ENCODE results near the gene DGKH. TPM values are rescaled to one million over a fixed set of nuclear protein-coding genes. Genes with fewer than 3 reads are reported as not detected.

Gene DGKH
- total and polyA plus RNA-seq, 2 of the 13 experiments (the other 11 are each of a cell fraction or from before 2014, with no cell fraction given): 0.01 to 0.13 TPM

- TF ChIP-seq, protein P1, sequence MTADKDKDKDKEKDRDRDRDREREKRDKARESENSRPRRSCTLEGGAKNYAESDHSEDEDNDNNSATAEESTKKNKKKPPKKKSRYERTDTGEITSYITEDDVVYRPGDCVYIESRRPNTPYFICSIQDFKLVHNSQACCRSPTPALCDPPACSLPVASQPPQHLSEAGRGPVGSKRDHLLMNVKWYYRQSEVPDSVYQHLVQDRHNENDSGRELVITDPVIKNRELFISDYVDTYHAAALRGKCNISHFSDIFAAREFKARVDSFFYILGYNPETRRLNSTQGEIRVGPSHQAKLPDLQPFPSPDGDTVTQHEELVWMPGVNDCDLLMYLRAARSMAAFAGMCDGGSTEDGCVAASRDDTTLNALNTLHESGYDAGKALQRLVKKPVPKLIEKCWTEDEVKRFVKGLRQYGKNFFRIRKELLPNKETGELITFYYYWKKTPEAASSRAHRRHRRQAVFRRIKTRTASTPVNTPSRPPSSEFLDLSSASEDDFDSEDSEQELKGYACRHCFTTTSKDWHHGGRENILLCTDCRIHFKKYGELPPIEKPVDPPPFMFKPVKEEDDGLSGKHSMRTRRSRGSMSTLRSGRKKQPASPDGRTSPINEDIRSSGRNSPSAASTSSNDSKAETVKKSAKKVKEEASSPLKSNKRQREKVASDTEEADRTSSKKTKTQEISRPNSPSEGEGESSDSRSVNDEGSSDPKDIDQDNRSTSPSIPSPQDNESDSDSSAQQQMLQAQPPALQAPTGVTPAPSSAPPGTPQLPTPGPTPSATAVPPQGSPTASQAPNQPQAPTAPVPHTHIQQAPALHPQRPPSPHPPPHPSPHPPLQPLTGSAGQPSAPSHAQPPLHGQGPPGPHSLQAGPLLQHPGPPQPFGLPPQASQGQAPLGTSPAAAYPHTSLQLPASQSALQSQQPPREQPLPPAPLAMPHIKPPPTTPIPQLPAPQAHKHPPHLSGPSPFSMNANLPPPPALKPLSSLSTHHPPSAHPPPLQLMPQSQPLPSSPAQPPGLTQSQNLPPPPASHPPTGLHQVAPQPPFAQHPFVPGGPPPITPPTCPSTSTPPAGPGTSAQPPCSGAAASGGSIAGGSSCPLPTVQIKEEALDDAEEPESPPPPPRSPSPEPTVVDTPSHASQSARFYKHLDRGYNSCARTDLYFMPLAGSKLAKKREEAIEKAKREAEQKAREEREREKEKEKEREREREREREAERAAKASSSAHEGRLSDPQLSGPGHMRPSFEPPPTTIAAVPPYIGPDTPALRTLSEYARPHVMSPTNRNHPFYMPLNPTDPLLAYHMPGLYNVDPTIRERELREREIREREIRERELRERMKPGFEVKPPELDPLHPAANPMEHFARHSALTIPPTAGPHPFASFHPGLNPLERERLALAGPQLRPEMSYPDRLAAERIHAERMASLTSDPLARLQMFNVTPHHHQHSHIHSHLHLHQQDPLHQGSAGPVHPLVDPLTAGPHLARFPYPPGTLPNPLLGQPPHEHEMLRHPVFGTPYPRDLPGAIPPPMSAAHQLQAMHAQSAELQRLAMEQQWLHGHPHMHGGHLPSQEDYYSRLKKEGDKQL (CRISPR knock-in tag; IDR thresholded peaks at IDR 0.05; ENCODE audit: low read depth): no peak
- TF ChIP-seq SOX6 (IDR thresholded peaks at IDR 0.05) (no peak), SOX6 (CRISPR knock-in tag; IDR thresholded peaks at IDR 0.05) (no peak), SP5 (CRISPR knock-in tag; IDR thresholded peaks at IDR 0.05; ENCODE audit: borderline replicate concordance, low read depth) (no peak), FOXO1 (CRISPR knock-in tag; IDR thresholded peaks at IDR 0.05) (no peak), DNMT3B (CRISPR knock-in tag; conservative IDR thresholded peaks at IDR 0.05) (no peak), CC2D1A (CRISPR knock-in tag; IDR thresholded peaks at IDR 0.05) (no peak), ZNF652 (CRISPR knock-in tag; IDR thresholded peaks at IDR 0.05; ENCODE audit: borderline replicate concordance, low read depth) (no peak), RAD51 (IDR thresholded peaks at IDR 0.05; ENCODE audit: borderline replicate concordance) (no peak), ZNF768 (CRISPR knock-in tag; IDR thresholded peaks at IDR 0.05) (no peak), MTA3 (CRISPR knock-in tag; IDR thresholded peaks at IDR 0.05) (no peak), NFIC (IDR thresholded peaks at IDR 0.05; ENCODE audit: low read length) (no peak), ZNF646 (CRISPR knock-in tag; IDR thresholded peaks at IDR 0.05) (no peak), ZNF124 (CRISPR knock-in tag; IDR thresholded peaks at IDR 0.05) (no peak), KDM1A (CRISPR knock-in tag; IDR thresholded peaks at IDR 0.05) (no peak), CAMTA2 (CRISPR knock-in tag; IDR thresholded peaks at IDR 0.05; ENCODE audit: borderline replicate concordance) (no peak), NKX3-1 (CRISPR knock-in tag; IDR thresholded peaks at IDR 0.05) (no peak), FOXK2 (IDR thresholded peaks at IDR 0.05) (no peak)
These were observed 121.6 kb downstream of the DGKH start (continued) for GRCh38 chr13:42170029-42170428.
